Mesothelial cell of epicardium (in vitro differentiated cells): Measurements from ENCODE around the gene MAGI2. TPM values are rescaled to one million over a fixed set of nuclear protein-coding genes. Genes with fewer than 3 reads are reported as not detected.

Experiments
- DNase-seq, 2 experiments: peaks; one replicate each; pipeline ENCODE4 v3.0.0; 2021; ENCODE audit warnings: low spot score in 2 of 2; ENCODE audit not compliant: unreplicated experiment in 2 of 2
- H3K27ac Mint-ChIP-seq: 2 replicates; pipeline ENCODE4 v1.8.0; 2021; ENCODE audit warnings: mixed read lengths
- H3K27me3 Mint-ChIP-seq: 2 replicates; pipeline ENCODE4 v1.8.0; 2021; ENCODE audit warnings: low read depth, mixed read lengths
- H3K36me3 Mint-ChIP-seq: 2 replicates; pipeline ENCODE4 v1.8.0; 2021; ENCODE audit warnings: mixed read lengths
- H3K4me1 Mint-ChIP-seq: 2 replicates; pipeline ENCODE4 v1.8.0; 2021; ENCODE audit warnings: mixed read lengths
- H3K4me3 Mint-ChIP-seq: 2 replicates; pipeline ENCODE4 v1.8.0; 2021; ENCODE audit warnings: mild to moderate bottlenecking, moderate library complexity, mixed read lengths
- H3K9me3 Mint-ChIP-seq: 2 replicates; pipeline ENCODE4 v1.8.0; 2021; ENCODE audit warnings: mixed read lengths
- CTCF ChIP-seq: fragments of 200-600 bp; sonication (generic); IDR thresholded peaks from one replicate; pipeline ENCODE4 v1.5.0; 2021; ENCODE audit warnings: antibody characterized with exemption; ENCODE audit not compliant: unreplicated experiment
- total RNA-seq: library from RNA; stranded (reverse); gene quantifications from 3 replicates; pipeline ENCODE4 v1.2.1, GENCODE V29; 2021

MAGI2 gene
- total RNA-seq, 1 donor from 2014 or later: 38.4 TPM

- TF ChIP-seq CTCF: no peak
- Mint-ChIP-seq H3K27ac (no peak overlapping the region), H3K4me3 (no peak overlapping the region), H3K4me1 (peaks cover 20% of the 10 kb centered on the region), H3K9me3 (peaks cover 10% of the 10 kb centered on the region), H3K36me3 (peaks cover 2% of the 10 kb centered on the region), H3K27me3 (no peaks in the 10 kb centered on the region)
- DNase-seq: no peak
These were observed 1341.0 kb downstream of the MAGI2 start for GRCh38 chr7:78112488-78112887.

- no peak overlapping the region for H3K27ac Mint-ChIP-seq
- H3K36me3 Mint-ChIP-seq: peaks cover 2% of the 10 kb centered on the region
- no peaks in the 10 kb centered on the region for H3K27me3 Mint-ChIP-seq
- no peak for DNase-seq
- peaks cover 20% of the 10 kb centered on the region for H3K9me3 Mint-ChIP-seq
- no peak overlapping the region for H3K4me3 Mint-ChIP-seq
- peaks cover 20% of the 10 kb centered on the region for H3K4me1 Mint-ChIP-seq
- TF ChIP-seq CTCF: no peak
These were observed 1342.1 kb downstream of the MAGI2 start for GRCh38 chr7:78111386-78111785.

GRCh38 chr7:78103475-78103874, 1350.0 kb downstream of the MAGI2 start:
- Mint-ChIP-seq H3K4me1 (peaks cover 9% of the 10 kb centered on the region), H3K4me3 (no peak overlapping the region), H3K36me3 (peaks cover 4% of the 10 kb centered on the region), H3K27me3 (no peaks in the 10 kb centered on the region), H3K9me3 (peaks cover 27% of the 10 kb centered on the region), H3K27ac (no peak overlapping the region)
- no peak for TF ChIP-seq CTCF
- no peak for DNase-seq

GRCh38 chr7:78101076-78101475, 1352.4 kb downstream of the MAGI2 start:
- Mint-ChIP-seq H3K27ac (no peak overlapping the region), H3K4me1 (peaks cover 9% of the 10 kb centered on the region), H3K4me3 (no peak overlapping the region), H3K27me3 (no peaks in the 10 kb centered on the region), H3K36me3 (peaks cover 2% of the 10 kb centered on the region), H3K9me3 (peaks cover 18% of the 10 kb centered on the region)
- TF ChIP-seq CTCF: no peak
- DNase-seq: no peak

- H3K4me3 Mint-ChIP-seq: no peak overlapping the region
These were observed 1353.6 kb downstream of the MAGI2 start for GRCh38 chr7:78099715-78100394.

More at GRCh38 chr7:78099715-78100394, 1353.6 kb downstream of the MAGI2 start:
- H3K27me3 Mint-ChIP-seq: no peaks in the 10 kb centered on the region
- H3K36me3 Mint-ChIP-seq: peaks cover 2% of the 10 kb centered on the region
- TF ChIP-seq CTCF: no peak
- no peak for DNase-seq
- peaks cover 9% of the 10 kb centered on the region for H3K4me1 Mint-ChIP-seq
- no peak overlapping the region for H3K27ac Mint-ChIP-seq
- H3K9me3 Mint-ChIP-seq: peaks cover 23% of the 10 kb centered on the region
